Right lobe of liver (tissue), 6 donors: ENCODE data around the gene PARM1. TPM values are rescaled to one million over a fixed set of nuclear protein-coding genes. Genes with fewer than 3 reads are reported as not detected.

Experiments
- ATAC-seq, 4 donors: fragments of 200-7000 bp; cut with Tn5 transposase; one replicate each; pipeline ENCODE4 v1.9.1; 2020; ENCODE audit warnings: mild to moderate bottlenecking in 4 of 4, moderate library complexity in 4 of 4
- DNase-seq, 3 donors: peaks; one replicate each; pipeline ENCODE4 v3.0.0-alpha.2; 2020
- H3K27ac ChIP-seq, 3 donors: fragments of 200-600 bp; one replicate each; pipeline ENCODE4 v1.8.0; 2022
- H3K27me3 ChIP-seq, 2 donors: fragments of 200-600 bp; one replicate each; pipeline ENCODE4 v1.8.0; 2022
- H3K36me3 ChIP-seq, 4 donors: fragments of 200-600 bp; sonication (generic) in 1 of 4; one replicate each; pipeline versions ENCODE4 v1.5.1 to v1.8.0; 2017 to 2022; ENCODE audit warnings: control low read depth in 1 of 4
- H3K4me1 ChIP-seq, 4 donors: fragments of 200-600 bp; sonication (generic) in 1 of 4; one replicate each; pipeline versions ENCODE4 v1.5.1 to v1.8.0; 2017 to 2022; ENCODE audit warnings: control low read depth in 1 of 4
- H3K4me3 ChIP-seq, 3 donors: fragments of 200-600 bp; one replicate each; pipeline ENCODE4 v1.8.0; 2022
- H3K9me3 ChIP-seq, 4 donors: fragments of 200-600 bp; sonication (generic) in 1 of 4; one replicate each; pipeline versions ENCODE4 v1.5.1 to v1.8.0; 2017 to 2022; ENCODE audit warnings: control low read depth in 1 of 4
- POLR2A ChIP-seq: fragments of 450-650 bp; IDR thresholded peaks from one replicate; pipeline ENCODE4 v1.6.1; 2017; ENCODE audit warnings: antibody characterized with exemption, mild to moderate bottlenecking
- whole genome bisulfite sequencing: methylation state at CpG from one replicate; pipeline ENCODE4 v1.1.6; 2018; ENCODE audit warnings: low coverage, low lambda C conversion rate; ENCODE audit not compliant: insufficient coverage; ENCODE audit errors: missing lambda C conversion rate; 5-methylcytosine and 5-hydroxymethylcytosine counted together
- intact Hi-C, 2 donors: fragments of 100-400 bp; cut with DNase I; formaldehyde crosslinking; loops; one replicate each; pipeline versions ENCODE4 v1.11.2 to v1.14.1; 2022
- total RNA-seq, 6 experiments: library from RNA; depleted of rRNA in 2 of 6; stranded (reverse); fragments of >200 nt in 2 of 6; fragmentation: NEBNext Ultra II Directional in 3 of 6; extraction: Animal tissue kit (Norgen Biotek cat#: 25700) in 3 of 6; gene quantifications; one replicate each; pipeline versions ENCODE4 v1.1.0 to v1.2.4, GENCODE V29; 2016 to 2023
- TF ChIP-seq, protein P1 (sequence below), 4 donors: fragments of 200-600 bp in 3 of 4; fragments of 450-650 bp in 1 of 4; IDR thresholded peaks; one replicate each; pipeline versions ENCODE4 v1.5.1 to v1.8.0; 2016 to 2022; ENCODE audit warnings: antibody characterized with exemption in 4 of 4, mild to moderate bottlenecking in 2 of 4
- donor health status: DM: no; HTN: yes; CAD: no.
- donor health status: DM: no; HTN: no; CAD: no.
- donor health status: DM: no; HTN: no; CAD: no.
- donor health status: DM: no; HTN: yes; CAD: no.
- donor health status: DM: no; HTN: yes; CAD: no.

Gene PARM1
- total RNA-seq, 6 experiments from 2014 or later = 0.18 to 1.2 (median 0.31) TPM

DNA sequence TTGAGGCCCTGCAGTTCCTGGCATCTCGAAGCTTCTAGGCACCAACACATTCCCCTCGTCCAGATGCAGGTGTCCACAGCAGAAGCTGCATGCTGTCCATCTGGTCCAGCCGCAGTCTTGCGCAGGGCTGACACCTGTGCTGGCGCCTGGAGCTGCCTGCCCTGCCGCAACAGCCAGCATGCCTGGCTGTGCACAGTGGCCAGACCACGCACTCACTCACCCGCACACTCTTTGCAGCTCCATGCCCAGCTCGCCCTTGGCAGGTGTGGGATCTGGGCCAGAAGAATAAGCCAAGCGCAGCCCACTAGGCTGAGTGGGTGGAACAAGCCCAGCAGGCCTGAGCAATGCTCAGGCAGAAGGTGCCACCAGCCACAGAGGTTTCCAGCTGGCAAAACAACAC, 125.6 kb downstream of the PARM1 start:
- Histone ChIP-seq H3K27ac (no peak overlapping the region), H3K4me3 (no peak overlapping the region), H3K36me3 (no peaks in the 10 kb centered on the region), H3K4me1 (no peaks in the 10 kb centered on the region), H3K27me3 (no peaks in the 10 kb centered on the region), H3K9me3 (no peaks in the 10 kb centered on the region)
- peak in 1 of 4 donors; percentile 10 for ATAC-seq
- no peak for TF ChIP-seq POLR2A
- TF ChIP-seq, protein P1, sequence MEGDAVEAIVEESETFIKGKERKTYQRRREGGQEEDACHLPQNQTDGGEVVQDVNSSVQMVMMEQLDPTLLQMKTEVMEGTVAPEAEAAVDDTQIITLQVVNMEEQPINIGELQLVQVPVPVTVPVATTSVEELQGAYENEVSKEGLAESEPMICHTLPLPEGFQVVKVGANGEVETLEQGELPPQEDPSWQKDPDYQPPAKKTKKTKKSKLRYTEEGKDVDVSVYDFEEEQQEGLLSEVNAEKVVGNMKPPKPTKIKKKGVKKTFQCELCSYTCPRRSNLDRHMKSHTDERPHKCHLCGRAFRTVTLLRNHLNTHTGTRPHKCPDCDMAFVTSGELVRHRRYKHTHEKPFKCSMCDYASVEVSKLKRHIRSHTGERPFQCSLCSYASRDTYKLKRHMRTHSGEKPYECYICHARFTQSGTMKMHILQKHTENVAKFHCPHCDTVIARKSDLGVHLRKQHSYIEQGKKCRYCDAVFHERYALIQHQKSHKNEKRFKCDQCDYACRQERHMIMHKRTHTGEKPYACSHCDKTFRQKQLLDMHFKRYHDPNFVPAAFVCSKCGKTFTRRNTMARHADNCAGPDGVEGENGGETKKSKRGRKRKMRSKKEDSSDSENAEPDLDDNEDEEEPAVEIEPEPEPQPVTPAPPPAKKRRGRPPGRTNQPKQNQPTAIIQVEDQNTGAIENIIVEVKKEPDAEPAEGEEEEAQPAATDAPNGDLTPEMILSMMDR (IDR thresholded peaks at IDR 0.05) = no peak
- intact Hi-C loops = no loop called here
- no CpG with 5 or more reads among the region's 10 CpGs for WGBS
- DNase-seq = no peak

DNA sequence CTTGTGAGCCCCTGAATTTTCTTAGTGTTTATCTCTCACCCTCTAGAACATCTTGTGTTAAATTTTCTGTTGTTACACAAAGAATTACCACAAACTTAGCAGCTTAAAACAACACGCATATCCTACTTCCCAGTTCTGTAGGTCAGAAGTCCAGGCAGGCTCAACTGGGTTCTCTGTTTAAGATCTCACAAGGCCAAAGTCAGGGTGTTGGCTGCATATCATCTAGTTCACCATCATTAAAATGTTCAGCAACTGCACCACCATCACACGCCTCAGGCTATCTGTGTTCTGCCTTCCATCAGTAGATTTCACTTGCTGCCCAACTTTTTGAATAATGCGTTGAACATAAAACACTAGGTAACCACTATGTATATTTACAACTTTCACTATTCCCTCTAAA, 130.5 kb downstream of the PARM1 start:
- WGBS = 74% methylated on average over 3 of the region's 3 CpGs
- intact Hi-C loops = no loop called here
- ATAC-seq (no peak), DNase-seq (no peak)
- TF ChIP-seq, protein P1 (IDR thresholded peaks at IDR 0.05) = no peak
- no peak for TF ChIP-seq POLR2A
- Histone ChIP-seq H3K27ac (no peak overlapping the region), H3K4me3 (no peak overlapping the region), H3K27me3 (no peaks in the 10 kb centered on the region), H3K4me1 (no peaks in the 10 kb centered on the region), H3K9me3 (no peaks in the 10 kb centered on the region), H3K36me3 (no peaks in the 10 kb centered on the region)

DNA sequence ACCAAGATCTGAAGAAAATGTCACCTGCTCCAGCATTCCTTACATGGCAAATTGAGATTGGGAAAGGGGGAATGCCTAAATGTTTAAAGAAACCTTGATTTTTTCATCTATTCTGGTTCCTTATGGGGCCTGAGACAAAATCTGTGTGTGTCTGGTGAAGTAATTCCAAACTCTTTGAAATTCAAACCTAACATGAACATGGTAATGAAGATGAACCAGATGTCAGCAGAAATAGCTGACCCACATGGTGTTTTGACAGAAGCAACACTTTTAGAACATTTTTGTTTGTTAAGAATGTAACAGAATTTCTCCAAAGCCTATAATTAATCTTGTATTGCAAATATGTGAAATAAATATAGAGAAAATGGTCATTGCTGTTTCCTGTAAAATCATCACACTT, 133.0 kb downstream of the PARM1 start:
- Histone ChIP-seq H3K9me3 (no peaks in the 10 kb centered on the region), H3K27ac (no peak overlapping the region), H3K27me3 (no peaks in the 10 kb centered on the region), H3K36me3 (no peaks in the 10 kb centered on the region), H3K4me3 (no peak overlapping the region), H3K4me1 (no peaks in the 10 kb centered on the region)
- ATAC-seq (no peak), DNase-seq (no peak)
- TF ChIP-seq POLR2A = no peak
- TF ChIP-seq, protein P1 (IDR thresholded peaks at IDR 0.05) = no peak
- intact Hi-C loops = no loop called here

DNA sequence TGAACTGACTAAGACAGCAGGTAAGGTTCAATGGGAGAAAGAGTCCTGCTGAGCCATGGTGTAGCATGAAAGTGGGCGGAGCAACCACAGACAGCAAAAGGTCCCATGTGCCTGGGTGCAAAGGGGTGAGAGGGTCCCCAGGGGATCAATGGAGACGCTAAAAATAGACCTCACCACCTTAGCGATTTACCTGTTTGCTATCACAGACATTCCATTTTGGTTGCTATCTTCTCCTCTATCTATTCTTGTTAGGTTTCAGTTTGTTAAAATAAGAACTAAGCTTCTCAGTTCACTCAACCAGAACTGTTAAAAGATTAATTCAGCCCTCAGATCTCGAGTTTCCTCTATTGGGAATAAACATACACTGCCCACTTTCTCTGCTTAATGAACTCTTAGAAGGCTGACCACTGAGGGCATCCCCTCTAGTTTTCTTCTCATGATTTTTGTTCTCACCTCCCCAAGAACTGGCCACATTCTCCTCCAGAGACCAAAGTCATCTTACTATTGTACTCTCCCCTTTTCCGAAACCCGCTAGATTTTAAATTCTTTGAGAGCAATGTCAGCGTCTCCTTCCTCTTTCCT, 136.7 kb downstream of the PARM1 start:
- intact Hi-C loops = no loop called here
- DNase-seq (no peak), ATAC-seq (no peak)
- no peaks in the 10 kb centered on the region for H3K4me1 ChIP-seq
- WGBS = 48% methylated on average over 7 of the region's 7 CpGs
- H3K4me3 ChIP-seq = no peak overlapping the region
- TF ChIP-seq, protein P1 (IDR thresholded peaks at IDR 0.05) = no peak
- no peak for TF ChIP-seq POLR2A
- H3K36me3 ChIP-seq = no peaks in the 10 kb centered on the region
- H3K27ac ChIP-seq = no peak overlapping the region
- H3K27me3 ChIP-seq = no peaks in the 10 kb centered on the region
- no peaks in the 10 kb centered on the region for H3K9me3 ChIP-seq

DNA sequence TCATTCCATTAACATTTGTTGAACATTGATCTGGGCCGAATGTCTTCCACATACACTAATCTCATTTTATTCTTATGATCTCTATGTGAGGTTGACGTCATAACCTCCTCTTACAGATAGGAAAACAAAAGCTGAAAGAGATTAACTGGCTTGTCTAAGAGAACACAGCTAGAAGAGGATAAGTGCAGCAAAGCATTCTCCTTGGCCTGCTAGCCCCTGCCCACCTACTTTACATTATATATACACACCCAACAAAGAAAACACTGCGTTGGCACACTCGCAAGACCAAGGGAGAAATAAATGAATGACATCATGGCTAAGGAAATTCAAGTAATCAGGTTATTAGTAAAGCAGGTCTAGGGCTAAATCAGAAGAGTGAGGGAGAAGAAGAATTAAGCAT, 138.4 kb downstream of the PARM1 start:
- H3K36me3 ChIP-seq = no peaks in the 10 kb centered on the region
- intact Hi-C loops = no loop called here
- H3K4me3 ChIP-seq = no peak overlapping the region
- no peaks in the 10 kb centered on the region for H3K27me3 ChIP-seq
- no peaks in the 10 kb centered on the region for H3K9me3 ChIP-seq
- WGBS = 61% methylated on average over 4 of the region's 4 CpGs
- DNase-seq = no peak
- no peaks in the 10 kb centered on the region for H3K4me1 ChIP-seq
- no peak for ATAC-seq
- H3K27ac ChIP-seq = no peak overlapping the region
- TF ChIP-seq, protein P1 (IDR thresholded peaks at IDR 0.05) = no peak
- no peak for TF ChIP-seq POLR2A
